Keratinocyte (primary cell): ENCODE measurements around the gene COL8A1. TPM values are rescaled to one million over a fixed set of nuclear protein-coding genes. Genes with fewer than 3 reads are reported as not detected.

Experiments
- DNase-seq: peaks from one replicate; pipeline ENCODE4 v3.0.0-alpha.2; 2011; ENCODE audit warnings: low read depth, missing footprints, low spot score
- FAIRE-seq: peaks from 2 replicates; lab custom pipeline; 2011; peaks lifted over from hg19 to GRCh38; lab: Jason Lieb, UNC
- H2AFZ ChIP-seq: 2 replicates; pipeline ENCODE4 v1.6.0; 2012; ENCODE audit warnings: low read length, control low read depth, inconsistent platforms; ENCODE audit not compliant: control insufficient read depth
- H3K27ac ChIP-seq: 2 replicates; pipeline ENCODE4 v1.5.1; 2011; ENCODE audit warnings: low read length; ENCODE audit not compliant: control insufficient read depth, insufficient read depth
- H3K27me3 ChIP-seq: 3 replicates; pipeline ENCODE4 v1.6.0; 2011; ENCODE audit warnings: low read length; ENCODE audit not compliant: control insufficient read depth, insufficient read depth; ENCODE audit errors: extremely low read depth
- H3K36me3 ChIP-seq, 2 experiments: 2 replicates in 1 of 2; 3 replicates in 1 of 2; pipeline ENCODE4 v1.5.1; 2011; ENCODE audit warnings: low read length in 2 of 2, mild to moderate bottlenecking in 1 of 2; ENCODE audit not compliant: control insufficient read depth in 2 of 2, insufficient read depth in 2 of 2; ENCODE audit errors: extremely low read depth in 1 of 2
- H3K4me1 ChIP-seq: 3 replicates; pipeline ENCODE4 v1.5.1; 2011; ENCODE audit warnings: low read length; ENCODE audit not compliant: control insufficient read depth, insufficient read depth; ENCODE audit errors: extremely low read depth
- H3K4me2 ChIP-seq: 3 replicates; pipeline ENCODE4 v1.6.0; 2011; ENCODE audit warnings: low read depth, low read length; ENCODE audit not compliant: control insufficient read depth, insufficient read depth; ENCODE audit errors: extremely low read depth
- H3K4me3 ChIP-seq, 3 experiments: fragments of 200-600 bp in 1 of 3; sonication (generic) in 1 of 3; 2 replicates in 2 of 3; 3 replicates in 1 of 3; pipeline ENCODE4 v1.5.1; 2011 to 2016; ENCODE audit warnings: low read length in 3 of 3, mild to moderate bottlenecking in 3 of 3, control low read depth in 2 of 3, inconsistent platforms in 1 of 3, low read depth in 1 of 3, mixed read lengths in 1 of 3, mixed run types in 1 of 3, moderate library complexity in 1 of 3; ENCODE audit not compliant: control insufficient read depth in 2 of 3, insufficient read depth in 2 of 3; ENCODE audit errors: extremely low read depth in 1 of 3
- H3K79me2 ChIP-seq: 2 replicates; pipeline ENCODE4 v1.6.0; 2012; ENCODE audit warnings: low read length; ENCODE audit not compliant: control insufficient read depth, insufficient read depth
- H3K9ac ChIP-seq: 3 replicates; pipeline ENCODE4 v1.6.0; 2011; ENCODE audit warnings: low read length; ENCODE audit not compliant: control insufficient read depth, insufficient read depth; ENCODE audit errors: extremely low read depth
- H3K9me1 ChIP-seq: 3 replicates; pipeline ENCODE4 v1.6.0; 2011; ENCODE audit warnings: low read length; ENCODE audit not compliant: control insufficient read depth, insufficient read depth; ENCODE audit errors: extremely low read depth
- H3K9me3 ChIP-seq: 2 replicates; pipeline ENCODE4 v1.5.1; 2012; ENCODE audit warnings: low read depth, low read length; ENCODE audit not compliant: control insufficient read depth
- H4K20me1 ChIP-seq: 3 replicates; pipeline ENCODE4 v1.6.0; 2011; ENCODE audit warnings: low read length; ENCODE audit not compliant: control insufficient read depth, insufficient read depth; ENCODE audit errors: extremely low read depth
- EZH2 ChIP-seq: IDR thresholded peaks from one replicate; pipeline ENCODE4 v1.6.1; 2012; ENCODE audit warnings: inconsistent platforms, mild to moderate bottlenecking, low read length, moderate library complexity
- dilution Hi-C: fragments of 300-500 bp; cut with MboI; formaldehyde crosslinking; loops from one replicate; pipeline ENCODE4 v1.7.0; 2020; ENCODE audit warnings: low sequenced_read_pairs; ENCODE audit not compliant: extremely low pct_ligation_motif_present
- polyA plus RNA-seq, 5 experiments: library from polyadenylated mRNA; depleted of rRNA in 3 of 5; stranded (reverse) in 3 of 5; stranded (forward) in 1 of 5; unstranded in 1 of 5; fragments of >200 nt; gene quantifications; 1 replicate in 1 of 5; 2 replicates in 3 of 5; 3 replicates in 1 of 5; pipeline versions ENCODE4 v1.2.1 to v1.2.3, GENCODE V29; 2011 to 2012; ENCODE audit warnings: missing spikeins in 2 of 5, low read depth in 1 of 5, low replicate concordance in 1 of 5
- TF ChIP-seq, protein P1 (sequence below), 3 experiments: IDR thresholded peaks in 1 of 3; conservative IDR thresholded peaks in 1 of 3; optimal IDR thresholded peaks in 1 of 3; 2 replicates in 2 of 3; 3 replicates in 1 of 3; pipeline versions ENCODE3 to v1.5.1; 2011; ENCODE audit warnings: low read length in 3 of 3, mild to moderate bottlenecking in 3 of 3, moderate library complexity in 2 of 3, control low read depth in 1 of 3, inconsistent platforms in 1 of 3; ENCODE audit not compliant: insufficient read depth in 2 of 3; ENCODE audit errors: extremely low read depth in 1 of 3

The COL8A1 gene
- polyA plus RNA-seq, 1 donor (not counting 4 experiments of a cell fraction or from before 2014, with no cell fraction given), result 102 TPM

- H3K4me3 ChIP-seq, result no peak overlapping the region
- H3K9me1 ChIP-seq, result no peaks in the 10 kb centered on the region
- H4K20me1 ChIP-seq, result no peaks in the 10 kb centered on the region
- dilution Hi-C loops, result loop anchor here (25.0 kb wide), 1 partner anchor 757 kb away; no protein-coding TSS in a partner anchor
- H3K9me3 ChIP-seq, result no peaks in the 10 kb centered on the region
- FAIRE-seq, result no peak
- H2AFZ ChIP-seq, result no peak overlapping the region
- H3K27ac ChIP-seq, result no peak overlapping the region
- DNase-seq, result no peak
- no peak for TF ChIP-seq EZH2
- TF ChIP-seq, protein P1, sequence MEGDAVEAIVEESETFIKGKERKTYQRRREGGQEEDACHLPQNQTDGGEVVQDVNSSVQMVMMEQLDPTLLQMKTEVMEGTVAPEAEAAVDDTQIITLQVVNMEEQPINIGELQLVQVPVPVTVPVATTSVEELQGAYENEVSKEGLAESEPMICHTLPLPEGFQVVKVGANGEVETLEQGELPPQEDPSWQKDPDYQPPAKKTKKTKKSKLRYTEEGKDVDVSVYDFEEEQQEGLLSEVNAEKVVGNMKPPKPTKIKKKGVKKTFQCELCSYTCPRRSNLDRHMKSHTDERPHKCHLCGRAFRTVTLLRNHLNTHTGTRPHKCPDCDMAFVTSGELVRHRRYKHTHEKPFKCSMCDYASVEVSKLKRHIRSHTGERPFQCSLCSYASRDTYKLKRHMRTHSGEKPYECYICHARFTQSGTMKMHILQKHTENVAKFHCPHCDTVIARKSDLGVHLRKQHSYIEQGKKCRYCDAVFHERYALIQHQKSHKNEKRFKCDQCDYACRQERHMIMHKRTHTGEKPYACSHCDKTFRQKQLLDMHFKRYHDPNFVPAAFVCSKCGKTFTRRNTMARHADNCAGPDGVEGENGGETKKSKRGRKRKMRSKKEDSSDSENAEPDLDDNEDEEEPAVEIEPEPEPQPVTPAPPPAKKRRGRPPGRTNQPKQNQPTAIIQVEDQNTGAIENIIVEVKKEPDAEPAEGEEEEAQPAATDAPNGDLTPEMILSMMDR (optimal IDR thresholded peaks at IDR 0.05 in 1 of 3, IDR thresholded peaks at IDR 0.05 in 1 of 3, conservative IDR thresholded peaks at IDR 0.05 in 1 of 3; ENCODE audit: extremely low read depth in 1 of 3, insufficient read depth in 2 of 3, low read length in 3 of 3), result no peak
- peaks cover under 1% of the 10 kb centered on the region for H3K4me1 ChIP-seq
- no peak overlapping the region for H3K9ac ChIP-seq
- H3K79me2 ChIP-seq, result no peaks in the 10 kb centered on the region
- peaks cover 0 to 3% of the 10 kb centered on the region in 2 experiments for H3K36me3 ChIP-seq
- no peaks in the 10 kb centered on the region for H3K27me3 ChIP-seq
- H3K4me2 ChIP-seq, result no peak overlapping the region
These were observed 130.6 kb downstream of the COL8A1 start for GRCh38 chr3:99768808-99769501.

- Histone ChIP-seq H3K79me2 (no peaks in the 10 kb centered on the region), H3K36me3 (peaks cover 0 to 10% of the 10 kb centered on the region in 2 experiments), H3K9me3 (no peaks in the 10 kb centered on the region), H3K27me3 (no peaks in the 10 kb centered on the region), H2AFZ (no peak overlapping the region), H3K27ac (no peak overlapping the region), H3K4me1 (peaks cover 24% of the 10 kb centered on the region), H3K9me1 (peaks cover 2% of the 10 kb centered on the region), H4K20me1 (no peaks in the 10 kb centered on the region), H3K4me3 (no peak overlapping the region), H3K9ac (no peak overlapping the region), H3K4me2 (no peak overlapping the region)
- FAIRE-seq, result no peak
- DNase-seq, result no peak
- dilution Hi-C loops, result loop anchor here (25.0 kb wide), 1 partner anchor 760 kb away; no protein-coding TSS in a partner anchor
- no peak for TF ChIP-seq EZH2
- TF ChIP-seq, protein P1 (optimal IDR thresholded peaks at IDR 0.05 in 1 of 3, IDR thresholded peaks at IDR 0.05 in 1 of 3, conservative IDR thresholded peaks at IDR 0.05 in 1 of 3; ENCODE audit: extremely low read depth in 1 of 3, insufficient read depth in 2 of 3, low read length in 3 of 3), result no peak
These were observed 133.8 kb downstream of the COL8A1 start for GRCh38 chr3:99772171-99772570.
